ENCODE measurements around the gene ADIPOQ.
A peak's percentile ranks its signal among the peaks of the same experiment; 100 is the strongest.
"Not testable (repeated sequence)": the region's sequence is repeated elsewhere in the genome, so short reads cannot be mapped to it uniquely, and the experiment has no call there.

The ADIPOQ gene

GRCh38 chr3:186842426-186843038 lies at the start of gene ADIPOQ:
Gene ADIPOQ (plus strand): TSS chr3:186842710. CDS start chr3:186853059, 10,349 bp downstream.
- peaks cover 10% of the 10 kb centered on the region for H3K36me3 ChIP-seq (ENCODE audit: control insufficient read depth, insufficient read depth, low read length, severe bottlenecking)
- DNase-seq (ENCODE audit: low read depth): no peak
- H3K9ac ChIP-seq (ENCODE audit: low read length): peak within 1 kb of the TSS; percentile 93
- H3K4me1 ChIP-seq (ENCODE audit: control insufficient read depth, insufficient read depth, low read length): peaks cover 41% of the 10 kb centered on the region
- no peaks in the 10 kb centered on the region for H3K9me3 ChIP-seq (ENCODE audit: control insufficient read depth, low read length)
- H3K4me3 ChIP-seq (ENCODE audit: low read length): peak within 1 kb of the TSS; percentile 79
- H3K27me3 ChIP-seq (replicated peaks; ENCODE audit: control insufficient read depth, insufficient read depth, low read length): peaks cover 3% of the 10 kb centered on the region

- Histone ChIP-seq H3K9me3 (ENCODE audit: control insufficient read depth, low read length) (no peaks in the 10 kb centered on the region), H3K4me3 (ENCODE audit: low read length) (no peak overlapping the region), H3K4me1 (ENCODE audit: control insufficient read depth, insufficient read depth, low read length) (no peaks in the 10 kb centered on the region), H3K27me3 (replicated peaks; ENCODE audit: control insufficient read depth, insufficient read depth, low read length) (no peaks in the 10 kb centered on the region), H3K9ac (ENCODE audit: low read length) (no peak overlapping the region), H3K36me3 (ENCODE audit: control insufficient read depth, insufficient read depth, low read length, severe bottlenecking) (peaks cover 42% of the 10 kb centered on the region)
- no peak for DNase-seq (ENCODE audit: low read depth)
Measured at GRCh38 chr3:186798239-186798874, 44.2 kb upstream of the ADIPOQ start.

- no peak for DNase-seq (ENCODE audit: low read depth)
- H3K4me1 ChIP-seq (ENCODE audit: control insufficient read depth, insufficient read depth, low read length): no peaks in the 10 kb centered on the region
- peaks cover 35% of the 10 kb centered on the region for H3K36me3 ChIP-seq (ENCODE audit: control insufficient read depth, insufficient read depth, low read length, severe bottlenecking)
- H3K9ac ChIP-seq (ENCODE audit: low read length): no peak overlapping the region
- no peak overlapping the region for H3K4me3 ChIP-seq (ENCODE audit: low read length)
- H3K27me3 ChIP-seq (replicated peaks; ENCODE audit: control insufficient read depth, insufficient read depth, low read length): no peaks in the 10 kb centered on the region
- H3K9me3 ChIP-seq (ENCODE audit: control insufficient read depth, low read length): no peaks in the 10 kb centered on the region
Measured at GRCh38 chr3:186800285-186800684, 42.2 kb upstream of the ADIPOQ start.

GRCh38 chr3:186802701-186803100 lies 39.8 kb upstream of the ADIPOQ start:
- Histone ChIP-seq H3K9me3 (ENCODE audit: control insufficient read depth, low read length) (no peaks in the 10 kb centered on the region), H3K4me1 (ENCODE audit: control insufficient read depth, insufficient read depth, low read length) (peaks cover 11% of the 10 kb centered on the region), H3K4me3 (ENCODE audit: low read length) (no peak overlapping the region), H3K27me3 (replicated peaks; ENCODE audit: control insufficient read depth, insufficient read depth, low read length) (no peaks in the 10 kb centered on the region), H3K9ac (ENCODE audit: low read length) (no peak overlapping the region), H3K36me3 (ENCODE audit: control insufficient read depth, insufficient read depth, low read length, severe bottlenecking) (peaks cover 25% of the 10 kb centered on the region)
- no peak for DNase-seq (ENCODE audit: low read depth)

- not testable (repeated sequence) for DNase-seq (ENCODE audit: low read depth); H3K9ac ChIP-seq (ENCODE audit: low read length); H3K4me3 ChIP-seq (ENCODE audit: low read length); H3K27me3 ChIP-seq (replicated peaks; ENCODE audit: control insufficient read depth, insufficient read depth, low read length); H3K9me3 ChIP-seq (ENCODE audit: control insufficient read depth, low read length)
- H3K36me3 ChIP-seq (ENCODE audit: control insufficient read depth, insufficient read depth, low read length, severe bottlenecking): peaks cover 18% of the 10 kb centered on the region
- H3K4me1 ChIP-seq (ENCODE audit: control insufficient read depth, insufficient read depth, low read length): peaks cover 11% of the 10 kb centered on the region
Measured at GRCh38 chr3:186803447-186803846, 39.1 kb upstream of the ADIPOQ start.

- DNase-seq (ENCODE audit: low read depth): peak; percentile 86
- peaks cover 11% of the 10 kb centered on the region for H3K4me1 ChIP-seq (ENCODE audit: control insufficient read depth, insufficient read depth, low read length)
- H3K36me3 ChIP-seq (ENCODE audit: control insufficient read depth, insufficient read depth, low read length, severe bottlenecking): peaks cover 4% of the 10 kb centered on the region
- peak within 1 kb of the TSS; percentile 90 for H3K4me3 ChIP-seq (ENCODE audit: low read length)
- H3K9ac ChIP-seq (ENCODE audit: low read length): peak within 1 kb of the TSS; percentile 91
- H3K9me3 ChIP-seq (ENCODE audit: control insufficient read depth, low read length): no peaks in the 10 kb centered on the region
- no peaks in the 10 kb centered on the region for H3K27me3 ChIP-seq (replicated peaks; ENCODE audit: control insufficient read depth, insufficient read depth, low read length)
Measured at GRCh38 chr3:186806089-186807055, 36.1 kb upstream of the ADIPOQ start, which contains the start of gene RFC4. Gene RFC4 (minus strand): TSS chr3:186806482. CDS start chr3:186804713, 1,769 bp downstream.

- peak overlapping the region; percentile 90 for H3K4me3 ChIP-seq (ENCODE audit: low read length)
- H3K9me3 ChIP-seq (ENCODE audit: control insufficient read depth, low read length): no peaks in the 10 kb centered on the region
- peak overlapping the region; percentile 91 for H3K9ac ChIP-seq (ENCODE audit: low read length)
- DNase-seq (ENCODE audit: low read depth): no peak
- no peaks in the 10 kb centered on the region for H3K27me3 ChIP-seq (replicated peaks; ENCODE audit: control insufficient read depth, insufficient read depth, low read length)
- peaks cover 11% of the 10 kb centered on the region for H3K4me1 ChIP-seq (ENCODE audit: control insufficient read depth, insufficient read depth, low read length)
- peaks cover 4% of the 10 kb centered on the region for H3K36me3 ChIP-seq (ENCODE audit: control insufficient read depth, insufficient read depth, low read length, severe bottlenecking)
Measured at GRCh38 chr3:186807231-186807630, 35.3 kb upstream of the ADIPOQ start.

GRCh38 chr3:186810336-186810996 lies 32.0 kb upstream of the ADIPOQ start:
- no peak for DNase-seq (ENCODE audit: low read depth)
- Histone ChIP-seq H3K9ac (ENCODE audit: low read length) (no peak overlapping the region), H3K36me3 (ENCODE audit: control insufficient read depth, insufficient read depth, low read length, severe bottlenecking) (no peaks in the 10 kb centered on the region), H3K27me3 (replicated peaks; ENCODE audit: control insufficient read depth, insufficient read depth, low read length) (peaks cover 6% of the 10 kb centered on the region), H3K9me3 (ENCODE audit: control insufficient read depth, low read length) (no peaks in the 10 kb centered on the region), H3K4me3 (ENCODE audit: low read length) (no peak overlapping the region), H3K4me1 (ENCODE audit: control insufficient read depth, insufficient read depth, low read length) (peaks cover 15% of the 10 kb centered on the region)

GRCh38 chr3:186811313-186811712 lies 31.2 kb upstream of the ADIPOQ start:
- H3K36me3 ChIP-seq (ENCODE audit: control insufficient read depth, insufficient read depth, low read length, severe bottlenecking); H3K9ac ChIP-seq (ENCODE audit: low read length); DNase-seq (ENCODE audit: low read depth); H3K9me3 ChIP-seq (ENCODE audit: control insufficient read depth, low read length); H3K4me3 ChIP-seq (ENCODE audit: low read length); H3K27me3 ChIP-seq (replicated peaks; ENCODE audit: control insufficient read depth, insufficient read depth, low read length): not testable (repeated sequence)
- peaks cover 14% of the 10 kb centered on the region for H3K4me1 ChIP-seq (ENCODE audit: control insufficient read depth, insufficient read depth, low read length)

- Histone ChIP-seq H3K36me3 (ENCODE audit: control insufficient read depth, insufficient read depth, low read length, severe bottlenecking) (no peaks in the 10 kb centered on the region), H3K27me3 (replicated peaks; ENCODE audit: control insufficient read depth, insufficient read depth, low read length) (peaks cover 6% of the 10 kb centered on the region), H3K4me3 (ENCODE audit: low read length) (no peak overlapping the region), H3K9ac (ENCODE audit: low read length) (no peak overlapping the region), H3K9me3 (ENCODE audit: control insufficient read depth, low read length) (no peaks in the 10 kb centered on the region), H3K4me1 (ENCODE audit: control insufficient read depth, insufficient read depth, low read length) (peaks cover 9% of the 10 kb centered on the region)
- DNase-seq (ENCODE audit: low read depth): no peak
Measured at GRCh38 chr3:186814100-186814499, 28.4 kb upstream of the ADIPOQ start.
